ENCODE data around the gene STX8. TPM values are rescaled to one million over a fixed set of nuclear protein-coding genes. Genes with fewer than 3 reads are reported as not detected.

STX8 gene
- total RNA-seq, 4 donors from 2014 or later: 38.8 to 102 (median 68.5) TPM

DNA sequence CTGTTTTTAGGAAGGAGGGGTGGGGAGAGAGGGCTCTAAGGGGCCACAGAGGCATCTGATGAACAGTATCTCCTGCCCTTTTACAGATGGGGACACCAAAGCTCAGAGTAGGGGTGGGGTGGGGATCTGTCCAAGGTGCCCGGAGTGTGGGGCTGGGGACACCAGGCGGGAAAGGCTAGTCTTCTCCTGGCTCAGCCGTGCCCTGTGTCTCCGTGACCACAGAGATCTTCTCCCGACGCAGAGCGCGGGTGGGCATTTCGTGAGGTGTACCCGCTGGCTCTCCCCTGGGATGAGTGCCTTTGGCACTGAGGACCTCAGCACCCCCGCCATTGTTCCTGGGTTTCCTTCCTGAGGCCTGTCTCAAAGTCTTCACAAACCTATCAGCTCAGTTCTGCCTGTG, 344.8 kb downstream of the STX8 start:
- TF ChIP-seq, protein P1, sequence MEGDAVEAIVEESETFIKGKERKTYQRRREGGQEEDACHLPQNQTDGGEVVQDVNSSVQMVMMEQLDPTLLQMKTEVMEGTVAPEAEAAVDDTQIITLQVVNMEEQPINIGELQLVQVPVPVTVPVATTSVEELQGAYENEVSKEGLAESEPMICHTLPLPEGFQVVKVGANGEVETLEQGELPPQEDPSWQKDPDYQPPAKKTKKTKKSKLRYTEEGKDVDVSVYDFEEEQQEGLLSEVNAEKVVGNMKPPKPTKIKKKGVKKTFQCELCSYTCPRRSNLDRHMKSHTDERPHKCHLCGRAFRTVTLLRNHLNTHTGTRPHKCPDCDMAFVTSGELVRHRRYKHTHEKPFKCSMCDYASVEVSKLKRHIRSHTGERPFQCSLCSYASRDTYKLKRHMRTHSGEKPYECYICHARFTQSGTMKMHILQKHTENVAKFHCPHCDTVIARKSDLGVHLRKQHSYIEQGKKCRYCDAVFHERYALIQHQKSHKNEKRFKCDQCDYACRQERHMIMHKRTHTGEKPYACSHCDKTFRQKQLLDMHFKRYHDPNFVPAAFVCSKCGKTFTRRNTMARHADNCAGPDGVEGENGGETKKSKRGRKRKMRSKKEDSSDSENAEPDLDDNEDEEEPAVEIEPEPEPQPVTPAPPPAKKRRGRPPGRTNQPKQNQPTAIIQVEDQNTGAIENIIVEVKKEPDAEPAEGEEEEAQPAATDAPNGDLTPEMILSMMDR (IDR thresholded peaks at IDR 0.05): no peak
- no peak for TF ChIP-seq POLR2A (IDR thresholded peaks at IDR 0.05)
- Histone ChIP-seq H3K4me3 (no peak overlapping the region), H3K27me3 (no peaks in the 10 kb centered on the region), H3K4me1 (no peaks in the 10 kb centered on the region), H3K9me3 (no peaks in the 10 kb centered on the region), H3K27ac (no peak overlapping the region), H3K36me3 (no peaks in the 10 kb centered on the region)
- DNase-seq: no peak

DNA sequence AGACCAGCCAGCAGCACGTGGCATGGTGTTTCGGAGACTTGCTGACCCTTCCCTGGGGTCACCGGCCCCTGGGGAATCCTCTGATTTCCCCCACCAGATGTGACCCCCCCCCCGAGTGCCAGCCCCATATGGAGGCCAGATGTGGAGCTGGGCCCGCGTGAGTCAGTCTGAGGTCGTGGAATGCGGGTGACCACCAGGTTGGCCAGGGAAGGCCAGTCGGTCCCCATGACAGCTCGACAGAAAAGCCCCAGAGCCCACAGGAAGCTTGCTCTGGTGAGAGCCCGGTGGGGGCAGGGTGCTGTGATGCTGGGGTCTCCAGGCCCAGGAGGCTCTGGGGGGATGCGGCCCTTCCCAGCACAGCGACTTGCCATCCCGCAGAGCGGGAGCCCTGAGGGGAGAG, 345.3 kb downstream of the STX8 start:
- TF ChIP-seq, protein P1 (IDR thresholded peaks at IDR 0.05): no peak
- TF ChIP-seq POLR2A (IDR thresholded peaks at IDR 0.05): no peak
- Histone ChIP-seq H3K4me3 (no peak overlapping the region), H3K4me1 (no peaks in the 10 kb centered on the region), H3K27ac (no peak overlapping the region), H3K9me3 (no peaks in the 10 kb centered on the region), H3K27me3 (no peaks in the 10 kb centered on the region), H3K36me3 (no peaks in the 10 kb centered on the region)
- DNase-seq: no peak

DNA sequence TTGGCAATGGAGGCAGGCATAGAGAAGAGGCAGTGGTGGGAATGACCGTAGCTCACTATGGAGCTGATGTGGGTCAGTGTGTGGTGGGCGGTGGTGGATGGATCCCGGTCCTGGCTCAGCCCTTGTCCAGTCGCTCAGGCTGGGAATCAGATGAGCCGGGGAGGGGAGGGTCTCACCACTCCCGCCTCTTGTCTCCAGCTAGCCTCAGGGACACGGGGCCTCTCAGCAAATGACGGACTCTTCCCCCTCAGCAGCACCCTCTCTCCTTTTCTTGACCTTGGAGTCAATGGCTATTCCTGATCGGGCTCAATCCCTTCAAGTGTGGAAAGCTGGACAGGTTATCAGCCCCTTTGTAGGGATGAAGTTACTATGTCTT, 345.8 kb downstream of the STX8 start:
- no peak overlapping the region for H3K27ac ChIP-seq
- DNase-seq: no peak
- no peaks in the 10 kb centered on the region for H3K9me3 ChIP-seq
- TF ChIP-seq, protein P1 (IDR thresholded peaks at IDR 0.05): no peak
- no peak for TF ChIP-seq POLR2A (IDR thresholded peaks at IDR 0.05)
- H3K4me1 ChIP-seq: no peaks in the 10 kb centered on the region
- H3K36me3 ChIP-seq: no peaks in the 10 kb centered on the region
- H3K4me3 ChIP-seq: no peak overlapping the region
- no peaks in the 10 kb centered on the region for H3K27me3 ChIP-seq

DNA sequence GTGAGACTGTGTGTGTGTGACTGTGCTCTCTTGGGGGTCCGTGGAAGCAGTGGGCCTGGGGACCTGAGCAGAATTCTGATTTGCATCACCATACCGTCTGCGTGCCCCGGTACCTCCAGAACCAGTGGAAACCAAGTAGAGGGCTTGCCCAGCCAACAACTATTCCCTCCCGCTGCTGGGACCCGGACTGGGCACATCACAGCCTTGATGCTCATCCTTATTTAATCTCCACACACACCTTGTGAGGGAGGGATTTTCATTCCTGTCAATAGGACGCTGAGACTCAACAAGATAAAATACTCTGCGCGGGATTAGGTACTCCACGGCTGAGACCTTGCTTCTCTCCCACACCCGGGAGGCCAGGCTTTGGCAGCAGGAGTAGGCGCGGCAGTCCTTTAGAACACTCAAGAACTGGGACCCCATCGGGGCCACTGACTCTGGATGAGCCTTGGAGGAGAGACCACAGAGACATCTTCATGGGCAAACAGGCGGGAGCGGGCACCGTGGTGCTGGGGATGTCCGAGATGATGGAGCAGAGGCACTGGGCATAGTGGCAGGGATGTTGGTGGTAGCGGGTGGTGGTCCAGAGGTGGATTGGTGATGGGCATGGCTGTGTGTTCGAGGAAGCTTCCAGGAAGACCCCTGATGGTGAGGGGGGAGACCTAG, 346.3 kb downstream of the STX8 start:
- H3K4me1 ChIP-seq: no peaks in the 10 kb centered on the region
- no peaks in the 10 kb centered on the region for H3K27me3 ChIP-seq
- DNase-seq: no peak
- H3K27ac ChIP-seq: peak overlapping the region in 1 of 4 donors; percentile 30
- no peaks in the 10 kb centered on the region for H3K36me3 ChIP-seq
- no peak overlapping the region for H3K4me3 ChIP-seq
- no peaks in the 10 kb centered on the region for H3K9me3 ChIP-seq
- no peak for TF ChIP-seq POLR2A (IDR thresholded peaks at IDR 0.05)
- TF ChIP-seq, protein P1 (IDR thresholded peaks at IDR 0.05): no peak

DNA sequence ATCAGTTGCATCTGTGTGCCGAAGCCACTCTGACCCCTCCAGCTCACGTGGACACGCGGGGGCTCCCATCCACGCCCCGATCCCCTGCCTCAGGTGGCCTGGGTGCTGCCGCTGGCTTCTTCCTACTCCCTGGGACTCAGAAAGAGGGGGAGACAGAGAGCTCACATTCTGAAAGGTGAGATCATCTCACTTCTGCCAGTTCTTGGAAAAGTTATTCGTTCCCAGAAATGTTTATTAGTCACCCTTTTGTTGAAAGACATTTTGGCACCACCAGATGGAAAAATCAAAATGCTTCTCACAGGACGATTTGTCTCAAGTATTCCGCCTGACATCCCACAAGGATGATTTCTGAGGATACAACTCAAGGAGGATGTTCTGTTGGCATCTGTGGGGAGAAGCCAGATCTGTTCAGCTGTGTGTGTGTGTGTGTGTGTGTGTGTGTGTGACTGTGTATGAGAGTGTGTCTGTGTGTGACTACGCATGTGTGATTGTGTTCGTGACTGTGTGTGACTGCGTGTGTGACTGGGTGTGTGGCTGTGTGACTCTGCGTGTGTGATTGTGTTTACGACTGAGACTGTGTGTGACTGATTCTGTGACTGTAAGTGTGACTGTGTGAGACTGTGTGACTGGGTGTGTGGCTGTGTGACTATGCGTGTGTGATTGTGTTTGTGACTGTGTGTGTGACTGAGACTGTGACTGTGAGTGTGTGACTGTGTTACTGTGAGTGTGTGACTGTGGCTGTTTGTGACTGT, 347.0 kb downstream of the STX8 start:
- Histone ChIP-seq H3K4me1 (no peaks in the 10 kb centered on the region), H3K4me3 (no peak overlapping the region), H3K27ac (peak overlapping the region in 2 of 4 donors; percentile 35 to 68), H3K36me3 (no peaks in the 10 kb centered on the region), H3K27me3 (no peaks in the 10 kb centered on the region), H3K9me3 (no peaks in the 10 kb centered on the region)
- TF ChIP-seq, protein P1 (IDR thresholded peaks at IDR 0.05): no peak
- no peak for DNase-seq

All from Peyer's patch (tissue), 4 donors.